ENCODE results near the gene MYH15. TPM values are rescaled to one million over a fixed set of nuclear protein-coding genes. Genes with fewer than 3 reads are reported as not detected.

Gene MYH15
- under 1 TPM; 0.25 to 0.42 (median 0.27) TPM for polyA plus RNA-seq (ENCODE audit: insufficient read length in 4 of 4)

DNA sequence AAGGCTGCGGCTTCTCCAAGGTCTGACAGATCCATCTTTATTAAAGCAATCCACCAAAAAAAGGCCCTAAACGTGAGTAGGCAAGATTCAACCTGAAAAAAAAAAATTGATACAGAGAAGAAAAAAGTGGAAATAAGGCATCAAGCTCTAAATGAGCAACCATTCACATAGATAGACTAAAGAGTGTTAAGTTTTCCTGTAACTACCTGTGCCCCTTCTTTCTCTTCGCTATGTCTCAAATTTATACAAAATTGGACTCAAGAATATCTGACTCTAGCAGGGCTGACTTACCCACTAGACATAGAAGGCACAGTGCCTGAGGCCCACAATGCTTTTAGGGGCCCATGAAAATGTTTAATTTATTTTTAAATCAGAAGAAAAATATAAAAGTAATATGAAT lies at the start of gene MYH15:
MYH15 (minus strand) TSS at position 101 of the 400 bp plus-strand sequence; CDS start at position 35, 66 bp downstream.
- no peak for DNase-seq (ENCODE audit: low read depth in 4 of 4, low spot score in 3 of 4)

- no peak for DNase-seq (ENCODE audit: low read depth in 4 of 4, low spot score in 3 of 4)
Measured at GRCh38 chr3:108555966-108556581, 45.7 kb upstream of the MYH15 start.

DNA sequence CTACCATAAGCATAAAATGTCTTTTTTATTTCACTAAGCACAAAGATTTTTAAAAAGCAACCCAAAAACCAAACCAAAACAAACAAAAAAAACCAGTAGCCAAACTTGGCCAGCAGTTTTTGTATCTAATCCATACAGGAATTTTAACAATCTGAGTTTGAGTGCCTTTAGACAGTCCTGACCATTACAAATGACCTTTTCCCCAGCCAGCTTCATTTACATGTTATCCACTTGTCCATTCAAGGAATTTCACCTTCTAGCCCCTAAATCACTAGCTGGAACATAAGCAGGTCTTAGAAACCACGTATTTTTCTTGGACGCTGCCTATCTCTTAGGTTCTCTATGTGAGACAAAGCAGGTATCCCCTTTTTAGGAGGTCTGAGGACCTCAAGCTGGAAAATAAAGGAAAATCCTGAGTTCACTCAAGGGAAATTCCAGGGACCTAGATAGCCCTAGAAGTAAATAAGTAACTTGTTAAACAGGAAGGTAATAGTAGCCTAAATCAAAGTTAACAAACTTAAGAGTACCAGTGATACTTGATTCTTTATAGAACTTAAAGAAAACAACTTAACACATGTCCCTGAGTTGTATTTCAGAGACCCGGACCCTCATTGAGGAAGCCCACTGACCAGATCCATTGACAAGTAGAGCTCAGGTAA lies 44.6 kb upstream of the MYH15 start:
- DNase-seq (ENCODE audit: low read depth in 4 of 4, low spot score in 3 of 4): no peak

DNA sequence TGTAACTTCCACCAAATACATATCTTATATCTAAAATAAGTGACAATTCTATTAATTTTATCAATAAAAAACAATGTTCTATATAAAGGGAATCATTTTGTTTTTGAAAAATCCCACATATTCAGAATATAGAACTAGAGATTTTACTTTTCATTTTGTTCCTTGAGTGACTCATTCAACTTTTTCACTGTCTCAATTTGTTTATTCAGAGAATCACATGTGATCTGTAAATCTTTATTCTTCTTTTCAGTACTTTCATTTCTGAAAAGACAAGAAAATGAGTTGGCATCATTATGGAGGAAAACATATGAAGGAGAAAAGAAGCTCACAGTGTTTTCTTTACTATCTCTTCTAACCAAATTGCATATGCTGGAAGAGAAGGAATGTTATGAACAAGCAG lies 43.8 kb upstream of the MYH15 start:
- DNase-seq (ENCODE audit: low read depth in 4 of 4, low spot score in 3 of 4): no peak

- DNase-seq (ENCODE audit: low read depth in 4 of 4, low spot score in 3 of 4): peak in 3 of 4 donors; percentile 20 to 27 (median 25)
Measured at GRCh38 chr3:108552267-108553159, 42.1 kb upstream of the MYH15 start.

- no peak for DNase-seq (ENCODE audit: low read depth in 4 of 4, low spot score in 3 of 4)
Measured at GRCh38 chr3:108548886-108549285, 38.5 kb upstream of the MYH15 start.

DNA sequence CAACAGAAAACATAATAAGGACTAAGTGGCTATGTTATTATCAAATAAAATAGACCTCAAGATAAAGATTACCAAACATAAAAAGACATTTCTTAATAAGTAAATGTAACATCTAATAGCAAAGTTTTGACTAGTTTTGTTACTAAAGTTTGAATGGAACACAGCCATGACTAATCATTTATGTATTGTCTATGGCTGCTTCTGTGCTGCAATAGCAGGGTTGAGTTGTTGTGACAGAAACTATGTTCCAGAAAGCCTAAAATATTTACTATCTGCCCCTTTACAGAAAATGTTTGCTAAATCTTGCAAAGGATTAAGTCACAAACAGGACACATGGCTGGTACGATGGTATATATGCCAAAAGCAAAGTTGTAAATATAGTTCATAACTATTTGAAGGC lies 37.9 kb upstream of the MYH15 start:
- no peak for DNase-seq (ENCODE audit: low read depth in 4 of 4, low spot score in 3 of 4)

GRCh38 chr3:108546692-108547091 lies 36.3 kb upstream of the MYH15 start:
- DNase-seq (ENCODE audit: low read depth in 4 of 4, low spot score in 3 of 4): no peak

DNA sequence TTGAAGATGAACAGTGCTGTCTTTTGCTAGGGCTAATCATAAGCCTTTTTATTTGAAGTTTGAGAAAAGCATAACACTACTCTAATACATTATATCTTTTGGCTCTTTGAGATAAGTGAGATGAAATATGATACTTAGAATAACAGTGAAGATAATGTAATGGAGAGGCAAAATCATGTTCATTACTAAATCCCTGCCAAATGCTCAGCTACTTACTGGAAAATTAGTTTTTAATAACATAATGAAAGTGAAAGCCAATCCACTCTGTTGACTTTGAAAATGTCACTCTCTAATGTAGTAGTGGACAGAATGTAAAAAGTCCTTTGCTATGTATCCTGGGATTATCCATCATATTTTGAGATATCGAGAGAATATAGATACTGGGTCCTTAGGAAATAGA lies 35.9 kb upstream of the MYH15 start:
- no peak for DNase-seq (ENCODE audit: low read depth in 4 of 4, low spot score in 3 of 4)

DNA sequence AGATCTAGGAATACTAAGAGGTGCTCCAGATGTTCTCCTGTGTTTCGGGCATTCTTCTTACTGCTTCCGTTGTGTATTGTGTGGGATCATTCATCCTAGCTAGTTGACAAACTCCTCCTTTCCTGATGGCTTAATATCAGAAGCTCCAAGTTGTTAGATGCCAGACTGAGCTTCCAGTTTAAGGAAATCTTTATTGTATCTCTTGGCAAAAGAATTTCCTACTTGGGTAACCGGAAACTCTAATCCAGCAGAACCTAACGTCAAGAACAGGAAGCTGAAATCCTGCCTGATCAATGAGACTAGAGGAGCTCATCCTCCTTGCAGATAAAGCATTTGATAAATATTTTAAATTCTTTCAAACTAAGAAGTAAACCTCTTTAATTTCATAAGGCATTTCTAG lies 27.7 kb upstream of the MYH15 start:
- no peak for DNase-seq (ENCODE audit: low read depth in 4 of 4, low spot score in 3 of 4)

DNA sequence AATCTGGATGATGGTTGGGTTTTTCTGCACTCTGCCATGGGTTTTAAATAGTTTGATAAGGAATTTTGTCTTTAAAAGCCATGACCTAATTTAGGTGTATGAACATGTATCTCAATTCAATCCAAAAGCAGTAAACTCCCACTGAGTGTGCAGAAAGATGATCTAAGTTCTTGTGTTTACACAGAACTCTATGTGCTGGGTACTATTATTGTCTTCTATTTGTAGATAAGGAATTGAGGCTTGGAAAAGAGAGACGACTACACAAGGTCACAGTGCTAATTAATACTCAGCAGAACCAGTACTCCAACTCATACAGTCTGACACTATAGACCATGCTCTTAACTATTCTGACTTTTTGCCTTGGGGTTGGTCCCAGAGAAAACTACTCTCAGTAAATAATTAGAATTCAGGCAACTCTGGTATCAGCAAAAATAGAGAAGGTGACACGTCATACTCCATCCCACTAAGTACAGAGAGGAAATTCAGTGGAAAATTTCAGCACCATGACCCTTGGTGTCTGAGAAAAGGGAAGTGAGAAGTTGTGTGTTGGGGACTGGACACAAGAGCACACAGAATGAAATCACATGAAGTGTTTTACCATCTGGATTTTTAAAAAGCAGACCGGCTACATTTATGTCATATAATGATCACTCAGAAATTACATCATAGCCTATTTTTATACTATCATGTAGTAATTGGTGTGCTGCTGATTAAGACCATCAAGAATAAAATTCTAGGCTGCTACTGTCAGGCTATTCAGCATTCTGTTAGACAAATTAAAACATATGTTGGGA lies 18.3 kb upstream of the MYH15 start:
- DNase-seq (ENCODE audit: low read depth in 4 of 4, low spot score in 3 of 4): no peak

DNA sequence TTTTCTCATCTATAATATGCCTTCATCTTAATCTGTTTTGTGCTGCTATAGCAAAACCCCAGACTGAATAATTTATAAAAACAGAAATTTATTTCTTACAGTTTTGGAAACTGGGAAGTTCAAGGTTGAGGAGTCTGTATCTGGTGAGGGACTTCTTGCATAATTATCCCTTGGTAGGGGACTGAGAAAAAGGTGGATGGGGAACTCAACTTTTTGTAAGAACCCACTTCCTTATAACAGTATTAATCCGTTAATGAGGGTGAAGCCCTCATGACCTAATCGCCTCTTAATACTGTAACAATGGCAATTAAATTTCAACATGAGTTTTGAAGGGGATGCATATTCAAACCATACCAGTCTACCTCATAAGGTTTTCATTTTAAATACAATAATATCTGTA lies 17.4 kb upstream of the MYH15 start:
- DNase-seq (ENCODE audit: low read depth in 4 of 4, low spot score in 3 of 4): no peak

GRCh38 chr3:108527109-108527508 lies 16.7 kb upstream of the MYH15 start:
- no peak for DNase-seq (ENCODE audit: low read depth in 4 of 4, low spot score in 3 of 4)

DNA sequence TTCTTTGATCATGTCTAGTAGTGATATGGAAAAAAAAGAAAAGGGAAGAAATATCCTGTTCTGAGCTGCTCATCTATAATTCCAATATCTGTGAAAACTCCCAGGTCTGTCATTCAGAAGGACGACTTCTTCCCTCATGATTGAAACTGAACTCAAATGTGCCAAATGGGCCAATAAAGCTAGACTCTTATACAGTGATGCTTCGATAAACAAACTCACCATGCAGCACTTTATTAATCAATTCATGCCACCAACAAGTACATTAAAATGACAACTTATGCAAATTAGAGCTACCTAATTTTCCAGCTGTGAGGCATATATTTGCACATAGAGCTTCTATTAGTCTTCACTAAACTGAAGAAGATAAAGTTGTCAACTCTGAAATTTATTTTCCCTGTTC lies 15.6 kb upstream of the MYH15 start:
- no peak for DNase-seq (ENCODE audit: low read depth in 4 of 4, low spot score in 3 of 4)

DNA sequence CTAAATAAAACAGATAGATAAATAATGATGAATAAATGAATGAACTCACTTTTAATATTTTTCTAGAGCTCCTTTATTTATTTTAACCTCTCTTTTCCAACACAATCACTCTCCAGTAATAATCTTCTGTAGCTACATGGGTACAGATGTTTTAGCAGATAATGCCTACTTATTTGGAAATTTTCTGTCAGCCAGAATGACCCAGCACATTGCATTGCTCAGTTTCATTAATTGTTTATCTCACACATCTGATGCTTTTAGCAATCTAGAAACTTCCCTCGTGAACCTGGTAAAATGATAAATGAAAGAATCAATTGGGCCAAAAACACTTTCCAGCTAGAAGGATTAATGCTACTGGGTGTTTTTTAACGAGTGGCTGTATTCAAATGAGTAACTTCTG lies 14.9 kb upstream of the MYH15 start:
- no peak for DNase-seq (ENCODE audit: low read depth in 4 of 4, low spot score in 3 of 4)

GRCh38 chr3:108524537-108524936 lies 14.1 kb upstream of the MYH15 start:
- DNase-seq (ENCODE audit: low read depth in 4 of 4, low spot score in 3 of 4): no peak

GRCh38 chr3:108518895-108519294 lies 8.5 kb upstream of the MYH15 start:
- DNase-seq (ENCODE audit: low read depth in 4 of 4, low spot score in 3 of 4): no peak

DNA sequence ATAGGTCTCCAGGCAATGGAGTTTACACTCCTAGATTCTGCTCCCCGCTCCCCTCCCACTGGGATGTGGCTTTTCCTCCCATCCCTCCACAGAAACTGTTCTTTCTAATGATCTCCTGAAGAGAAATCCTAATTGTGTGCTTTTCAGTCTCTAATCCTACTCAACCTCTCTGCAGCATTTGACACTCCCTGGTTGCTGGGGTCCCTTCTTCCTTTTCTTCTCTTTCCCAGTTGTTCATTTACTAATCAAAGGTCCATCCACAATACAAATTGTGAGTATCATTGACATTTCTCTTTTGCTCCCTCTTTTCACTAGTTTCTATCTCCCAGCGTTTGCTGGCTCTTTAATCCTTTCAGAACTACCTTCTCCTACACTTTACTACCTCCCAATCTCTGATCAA lies 6.5 kb upstream of the MYH15 start:
- DNase-seq (ENCODE audit: low read depth in 4 of 4, low spot score in 3 of 4): no peak

- DNase-seq (ENCODE audit: low read depth in 4 of 4, low spot score in 3 of 4): no peak
Measured at GRCh38 chr3:108513961-108514360, 3.6 kb upstream of the MYH15 start.

GRCh38 chr3:108512671-108513070 lies 2.3 kb upstream of the MYH15 start:
- DNase-seq (ENCODE audit: low read depth in 4 of 4, low spot score in 3 of 4): no peak

DNA sequence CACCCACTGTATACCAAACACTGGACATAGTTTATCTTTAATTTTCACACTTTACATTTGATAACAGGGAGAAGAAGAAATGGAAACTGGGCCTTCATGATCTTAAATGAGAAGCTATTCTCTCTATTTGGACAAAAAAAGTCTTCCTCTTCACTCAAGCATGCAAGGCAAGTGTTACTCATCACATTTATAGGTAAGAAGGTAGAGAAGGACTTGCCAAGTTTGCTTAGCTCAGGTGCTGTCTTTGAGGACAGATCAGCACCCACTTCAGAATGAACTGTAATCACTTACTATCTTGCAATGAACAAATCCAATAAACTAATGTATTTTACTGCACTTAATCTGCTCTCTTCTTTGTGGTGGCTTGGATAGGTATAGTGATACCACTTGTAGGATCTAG lies 1.1 kb upstream of the MYH15 start:
- no peak for DNase-seq (ENCODE audit: low read depth in 4 of 4, low spot score in 3 of 4)

Data from right renal pelvis (tissue), 4 donors.